Spleen (tissue), 7 donors: ENCODE measurements around the gene STK10.

ENCODE experiments used
- POLR2A ChIP-seq, 3 donors: fragments of 450-650 bp; IDR thresholded peaks; one replicate each; pipeline ENCODE4 v1.5.1; 2017; ENCODE audit warnings: antibody characterized with exemption in 3 of 3, mild to moderate bottlenecking in 1 of 3
- POLR2AphosphoS5 ChIP-seq, 3 donors: sonication (generic); formaldehyde crosslinking; IDR thresholded peaks; one replicate each; pipeline ENCODE4 v1.5.1; 2017; ENCODE audit warnings: antibody characterized with exemption in 3 of 3
- TF ChIP-seq, protein P1 (sequence below), 11 experiments: fragments of 200-600 bp in 7 of 11; fragments of 450-650 bp in 4 of 11; sonication (generic) in 4 of 11; IDR thresholded peaks in 8 of 11; conservative IDR thresholded peaks in 3 of 11; 1 replicate in 7 of 11; 2 replicates in 4 of 11; pipeline versions ENCODE4 v1.4.0 to v1.8.0; 2016 to 2021; ENCODE audit warnings: antibody characterized with exemption in 11 of 11, inconsistent platforms in 4 of 11, mild to moderate bottlenecking in 1 of 11
- donor health status: DM: no; HTN: no; CAD: no; lungs with moderate emphysema.
- donor health status: DM: no; HTN: no; CAD: no.
- donor health status: DM: no; HTN: no; CAD: no.

DNA sequence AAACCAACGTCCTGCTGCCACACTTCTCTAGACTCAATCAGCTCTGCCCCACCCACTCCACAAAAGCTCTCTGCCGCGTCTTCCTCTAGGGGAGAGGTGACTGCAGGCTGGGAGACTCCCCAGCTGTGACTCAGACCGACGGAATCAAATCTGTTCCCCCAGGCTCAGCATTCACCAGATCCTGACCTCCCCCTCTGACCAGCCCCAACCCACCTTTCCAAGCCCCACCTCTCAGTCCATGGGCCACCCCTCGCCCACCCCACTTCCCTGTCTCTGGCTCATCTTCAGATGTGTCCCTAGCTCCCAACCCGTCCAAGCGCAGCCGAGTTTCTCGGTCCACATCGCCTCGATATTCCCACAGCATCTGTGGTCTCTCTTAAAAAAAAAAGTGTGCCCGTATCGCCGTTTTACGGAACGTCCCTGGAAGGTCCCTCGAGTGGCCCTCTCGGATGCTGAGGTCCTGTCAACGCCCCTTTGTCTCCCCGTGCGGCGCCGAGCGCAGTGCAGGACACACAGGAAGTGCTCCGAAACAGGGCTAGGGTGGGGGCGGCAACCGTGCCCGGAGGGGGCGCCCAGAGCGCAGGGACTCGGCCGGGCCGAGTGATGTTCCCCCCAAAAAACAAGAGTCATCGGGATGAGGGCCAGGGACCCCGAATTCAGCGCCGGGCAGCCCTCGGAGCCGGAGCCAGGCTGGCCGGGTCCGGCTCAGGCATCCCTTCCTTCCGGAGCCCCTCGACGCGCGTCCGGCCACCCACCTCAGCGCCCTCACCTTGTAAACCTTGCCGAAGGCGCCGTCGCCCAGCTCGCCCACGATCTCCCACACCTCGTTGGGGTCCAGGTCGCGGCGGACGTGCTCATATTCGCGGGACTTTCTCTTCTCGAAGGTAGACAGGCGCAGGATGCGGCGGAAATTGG is 649 bp downstream of the STK10 start:
- TF ChIP-seq, protein P1, sequence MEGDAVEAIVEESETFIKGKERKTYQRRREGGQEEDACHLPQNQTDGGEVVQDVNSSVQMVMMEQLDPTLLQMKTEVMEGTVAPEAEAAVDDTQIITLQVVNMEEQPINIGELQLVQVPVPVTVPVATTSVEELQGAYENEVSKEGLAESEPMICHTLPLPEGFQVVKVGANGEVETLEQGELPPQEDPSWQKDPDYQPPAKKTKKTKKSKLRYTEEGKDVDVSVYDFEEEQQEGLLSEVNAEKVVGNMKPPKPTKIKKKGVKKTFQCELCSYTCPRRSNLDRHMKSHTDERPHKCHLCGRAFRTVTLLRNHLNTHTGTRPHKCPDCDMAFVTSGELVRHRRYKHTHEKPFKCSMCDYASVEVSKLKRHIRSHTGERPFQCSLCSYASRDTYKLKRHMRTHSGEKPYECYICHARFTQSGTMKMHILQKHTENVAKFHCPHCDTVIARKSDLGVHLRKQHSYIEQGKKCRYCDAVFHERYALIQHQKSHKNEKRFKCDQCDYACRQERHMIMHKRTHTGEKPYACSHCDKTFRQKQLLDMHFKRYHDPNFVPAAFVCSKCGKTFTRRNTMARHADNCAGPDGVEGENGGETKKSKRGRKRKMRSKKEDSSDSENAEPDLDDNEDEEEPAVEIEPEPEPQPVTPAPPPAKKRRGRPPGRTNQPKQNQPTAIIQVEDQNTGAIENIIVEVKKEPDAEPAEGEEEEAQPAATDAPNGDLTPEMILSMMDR (IDR thresholded peaks at IDR 0.05 in 8 of 11, conservative IDR thresholded peaks at IDR 0.05 in 3 of 11), result peak in 2 of 11 experiments; percentile 8 to 12
- TF ChIP-seq POLR2A (IDR thresholded peaks at IDR 0.05), result peak in 1 of 3 donors; percentile 1
- peak; percentile 57 to 68 (median 67) for TF ChIP-seq POLR2AphosphoS5 (IDR thresholded peaks at IDR 0.05)
